H9 (cell line): ENCODE data around the gene DMAC2. TPM values are rescaled to one million over a fixed set of nuclear protein-coding genes. Genes with fewer than 3 reads are reported as not detected.

Experiments used
- DNase-seq: peaks from one replicate; pipeline ENCODE4 v3.0.0-alpha.2; 2017
- H2AFZ ChIP-seq: one replicate; pipeline ENCODE4 v1.6.1; 2013; ENCODE audit warnings: mild to moderate bottlenecking, low read length, control low read depth, moderate library complexity
- H2AK5ac ChIP-seq: 2 replicates; pipeline ENCODE4 v1.6.1; 2013; ENCODE audit warnings: low read length, control low read depth, mixed read lengths; ENCODE audit not compliant: insufficient read length
- H2BK120ac ChIP-seq: one replicate; pipeline ENCODE4 v1.6.1; 2013; ENCODE audit warnings: low read depth, mild to moderate bottlenecking, low read length, control low read depth, inconsistent platforms; ENCODE audit not compliant: poor library complexity, severe bottlenecking
- H2BK12ac ChIP-seq: 2 replicates; pipeline ENCODE4 v1.6.1; 2013; ENCODE audit warnings: low read length, control low read depth, mixed read lengths, low read depth; ENCODE audit not compliant: insufficient read length
- H2BK15ac ChIP-seq: 2 replicates; pipeline ENCODE4 v1.6.1; 2013; ENCODE audit warnings: low read depth, low read length, control low read depth
- H2BK20ac ChIP-seq: one replicate; pipeline ENCODE4 v1.6.1; 2013; ENCODE audit warnings: low read depth, mild to moderate bottlenecking, low read length, control low read depth, inconsistent platforms; ENCODE audit not compliant: poor library complexity, severe bottlenecking
- H2BK5ac ChIP-seq: 2 replicates; pipeline ENCODE4 v1.6.1; 2013; ENCODE audit warnings: low read length, control low read depth, mixed read lengths; ENCODE audit not compliant: insufficient read length
- H3K14ac ChIP-seq: 2 replicates; pipeline ENCODE4 v1.6.1; 2013; ENCODE audit warnings: low read length, control low read depth; ENCODE audit not compliant: insufficient read depth
- H3K18ac ChIP-seq: 2 replicates; pipeline ENCODE4 v1.6.1; 2013; ENCODE audit warnings: low read depth, mild to moderate bottlenecking, mixed read lengths, low read length, control low read depth; ENCODE audit not compliant: insufficient read length
- H3K23ac ChIP-seq: 2 replicates; pipeline ENCODE4 v1.6.1; 2013; ENCODE audit warnings: low read length, control low read depth, mixed read lengths, low read depth; ENCODE audit not compliant: insufficient read length
- H3K23me2 ChIP-seq: 2 replicates; pipeline ENCODE4 v1.6.1; 2013; ENCODE audit warnings: low read depth, mild to moderate bottlenecking, mixed read lengths, low read length, control low read depth; ENCODE audit not compliant: insufficient read length, poor library complexity, severe bottlenecking
- H3K27ac ChIP-seq: 2 replicates; pipeline ENCODE4 v1.5.1; 2013; ENCODE audit warnings: low read length, control low read depth, mixed read lengths, low read depth; ENCODE audit not compliant: insufficient read length
- H3K27me3 ChIP-seq: 2 replicates; pipeline ENCODE4 v1.6.1; 2013; ENCODE audit warnings: low read length, control low read depth, inconsistent platforms; ENCODE audit not compliant: insufficient read depth
- H3K4ac ChIP-seq: 2 replicates; pipeline ENCODE4 v1.6.1; 2013; ENCODE audit warnings: low read depth, mild to moderate bottlenecking, control low read depth, inconsistent platforms, low read length, moderate library complexity
- H3K4me1 ChIP-seq: 2 replicates; pipeline ENCODE4 v1.6.1; 2013; ENCODE audit warnings: low read length, control low read depth, inconsistent platforms; ENCODE audit not compliant: insufficient read depth
- H3K4me2 ChIP-seq: 2 replicates; pipeline ENCODE4 v1.6.1; 2013; ENCODE audit warnings: low read length, control low read depth, mixed read lengths; ENCODE audit not compliant: insufficient read length, insufficient read depth
- H3K56ac ChIP-seq: 2 replicates; pipeline ENCODE4 v1.6.1; 2013; ENCODE audit warnings: low read depth, mild to moderate bottlenecking, mixed read lengths, low read length, control low read depth; ENCODE audit not compliant: insufficient read length
- H3K79me1 ChIP-seq: 2 replicates; pipeline ENCODE4 v1.6.1; 2013; ENCODE audit warnings: low read depth, mild to moderate bottlenecking, moderate library complexity, low read length, control low read depth, inconsistent platforms; ENCODE audit not compliant: insufficient read depth, poor library complexity, severe bottlenecking
- H3K79me2 ChIP-seq: 2 replicates; pipeline ENCODE4 v1.6.1; 2013; ENCODE audit warnings: low read length, control low read depth, inconsistent platforms; ENCODE audit not compliant: insufficient read depth
- H3K9ac ChIP-seq: 2 replicates; pipeline ENCODE4 v1.6.1; 2013; ENCODE audit warnings: low read length, control low read depth, mixed read lengths; ENCODE audit not compliant: insufficient read length; ENCODE audit errors: extremely low read depth
- H3K9me3 ChIP-seq: one replicate; pipeline ENCODE4 v1.6.1; 2013; ENCODE audit warnings: low read depth, low read length, inconsistent platforms; ENCODE audit not compliant: control insufficient read depth
- H3T11ph ChIP-seq: one replicate; pipeline ENCODE4 v1.6.1; 2013; ENCODE audit warnings: mild to moderate bottlenecking, low read length, control low read depth, inconsistent platforms
- H4K20me1 ChIP-seq: one replicate; pipeline ENCODE4 v1.6.1; 2013; ENCODE audit not compliant: control insufficient read depth, insufficient read length, insufficient read depth
- H4K5ac ChIP-seq: 2 replicates; pipeline ENCODE4 v1.6.1; 2013; ENCODE audit warnings: low read depth, mild to moderate bottlenecking, mixed read lengths, low read length, control low read depth; ENCODE audit not compliant: insufficient read length
- H4K8ac ChIP-seq: replicated peaks from 2 replicates; pipeline ENCODE4 v1.6.1; 2013; ENCODE audit warnings: low read length, control low read depth, mixed read lengths, low read depth; ENCODE audit not compliant: insufficient read length
- H4K91ac ChIP-seq: 2 replicates; pipeline ENCODE4 v1.6.1; 2013; ENCODE audit warnings: low read depth, mild to moderate bottlenecking, moderate library complexity, mixed read lengths, low read length, control low read depth; ENCODE audit not compliant: insufficient read length
- H3K27ac Mint-ChIP-seq, 3 experiments: 2 replicates in 2 of 3; 3 replicates in 1 of 3; pipeline ENCODE4 v1.8.0; 2020 to 2021; ENCODE audit warnings: mixed read lengths in 3 of 3, mild to moderate bottlenecking in 1 of 3, moderate library complexity in 1 of 3
- H3K27me3 Mint-ChIP-seq: 2 replicates; pipeline ENCODE4 v1.8.0; 2021; ENCODE audit warnings: low read depth, mild to moderate bottlenecking, moderate library complexity, mixed read lengths
- H3K36me3 Mint-ChIP-seq, 3 experiments: 2 replicates in 2 of 3; 3 replicates in 1 of 3; pipeline ENCODE4 v1.8.0; 2020 to 2021; ENCODE audit warnings: low read depth in 3 of 3, mixed read lengths in 3 of 3; ENCODE audit not compliant: insufficient read depth in 1 of 3
- H3K4me1 Mint-ChIP-seq, 2 experiments: 2 replicates each; pipeline ENCODE4 v1.8.0; 2020; ENCODE audit warnings: mixed read lengths in 2 of 2
- H3K4me3 Mint-ChIP-seq, 2 experiments: 2 replicates in 1 of 2; 3 replicates in 1 of 2; pipeline ENCODE4 v1.8.0; 2020 to 2021; ENCODE audit warnings: mild to moderate bottlenecking in 2 of 2, mixed read lengths in 2 of 2, moderate library complexity in 1 of 2
- H3K9me3 Mint-ChIP-seq, 2 experiments: 2 replicates in 1 of 2; 3 replicates in 1 of 2; pipeline ENCODE4 v1.8.0; 2020; ENCODE audit warnings: mild to moderate bottlenecking in 2 of 2, mixed read lengths in 2 of 2, moderate library complexity in 1 of 2
- WGBS: extraction: QIAGEN DNeasy Blood & Tissue Kit; methylation state at CpG from one replicate; pipeline ENCODE4 v1.1.7; 2013; ENCODE audit warnings: missing lambda C conversion rate, low lambda C conversion rate, mixed read lengths; ENCODE audit not compliant: insufficient read length; ENCODE audit errors: extremely low coverage; 5-methylcytosine and 5-hydroxymethylcytosine counted together
- total RNA-seq: library from RNA; stranded (reverse); gene quantifications from 2 replicates; pipeline ENCODE4 v1.2.1, GENCODE V29; 2021
- TF ChIP-seq, protein P1 (sequence below): fragments of 200-600 bp; sonication (generic); conservative IDR thresholded peaks from 3 replicates; pipeline ENCODE4 v1.8.0; 2021; ENCODE audit warnings: antibody characterized with exemption, mild to moderate bottlenecking

DMAC2 gene
- total RNA-seq, 1 experiment from 2014 or later = 70.5 TPM

DNA sequence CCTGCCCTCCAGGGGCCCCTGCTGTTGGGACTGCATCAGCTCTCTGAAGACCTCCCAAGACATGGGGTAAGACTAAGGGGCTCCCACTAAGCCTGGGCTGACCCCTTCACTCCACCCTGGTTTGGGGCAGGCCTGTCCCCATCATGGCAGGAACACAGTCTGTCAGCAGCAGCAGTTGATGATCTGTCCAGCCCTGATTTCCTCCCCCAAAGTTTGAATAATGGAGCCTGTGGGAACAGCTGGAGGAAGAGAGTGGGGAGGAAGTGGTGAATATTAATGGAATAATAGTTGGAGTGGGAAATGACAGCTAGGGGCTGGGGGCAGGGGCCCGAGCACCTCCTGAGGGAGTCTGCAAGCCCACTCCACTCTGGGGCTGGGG is 11.2 kb downstream of the DMAC2 start:
- H2BK12ac ChIP-seq = no peak overlapping the region
- H3K27me3 ChIP-seq = no peaks in the 10 kb centered on the region
- H3K18ac ChIP-seq = no peak overlapping the region
- no peak overlapping the region for H4K91ac ChIP-seq
- no peak for DNase-seq
- H3K4me2 ChIP-seq = peak overlapping the region; percentile 80
- peaks cover 11% of the 10 kb centered on the region for H3K23me2 ChIP-seq
- no peaks in the 10 kb centered on the region for H3K79me1 ChIP-seq
- no peak overlapping the region for H2BK120ac ChIP-seq
- no peak overlapping the region for H2AFZ ChIP-seq
- no peaks in the 10 kb centered on the region for H3K9me3 ChIP-seq
- H4K20me1 ChIP-seq = no peaks in the 10 kb centered on the region
- H3K9ac ChIP-seq = no peak overlapping the region
- Mint-ChIP-seq H3K4me3 (peak overlapping the region in 1 of 2 experiments; percentile 84; a peak in 2 of 5 replicates), H3K27me3 (no peaks in the 10 kb centered on the region), H3K27ac (no peak overlapping the region), H3K36me3 (peaks cover 14 to 31% (median 27%) of the 10 kb centered on the region in 3 experiments; a peak in 6 of 7 replicates), H3K9me3 (no peaks in the 10 kb centered on the region), H3K4me1 (peaks cover 14 to 29% of the 10 kb centered on the region in 2 experiments)
- H3K4ac ChIP-seq = no peak overlapping the region
- no peaks in the 10 kb centered on the region for H3K4me1 ChIP-seq
- H3K79me2 ChIP-seq = no peaks in the 10 kb centered on the region
- no peak overlapping the region for H3T11ph ChIP-seq
- no peak overlapping the region for H3K23ac ChIP-seq
- no CpG with 5 or more reads among the region's 1 CpG for WGBS
- H2BK20ac ChIP-seq = no peak overlapping the region
- H2AK5ac ChIP-seq = no peak overlapping the region
- TF ChIP-seq, protein P1, sequence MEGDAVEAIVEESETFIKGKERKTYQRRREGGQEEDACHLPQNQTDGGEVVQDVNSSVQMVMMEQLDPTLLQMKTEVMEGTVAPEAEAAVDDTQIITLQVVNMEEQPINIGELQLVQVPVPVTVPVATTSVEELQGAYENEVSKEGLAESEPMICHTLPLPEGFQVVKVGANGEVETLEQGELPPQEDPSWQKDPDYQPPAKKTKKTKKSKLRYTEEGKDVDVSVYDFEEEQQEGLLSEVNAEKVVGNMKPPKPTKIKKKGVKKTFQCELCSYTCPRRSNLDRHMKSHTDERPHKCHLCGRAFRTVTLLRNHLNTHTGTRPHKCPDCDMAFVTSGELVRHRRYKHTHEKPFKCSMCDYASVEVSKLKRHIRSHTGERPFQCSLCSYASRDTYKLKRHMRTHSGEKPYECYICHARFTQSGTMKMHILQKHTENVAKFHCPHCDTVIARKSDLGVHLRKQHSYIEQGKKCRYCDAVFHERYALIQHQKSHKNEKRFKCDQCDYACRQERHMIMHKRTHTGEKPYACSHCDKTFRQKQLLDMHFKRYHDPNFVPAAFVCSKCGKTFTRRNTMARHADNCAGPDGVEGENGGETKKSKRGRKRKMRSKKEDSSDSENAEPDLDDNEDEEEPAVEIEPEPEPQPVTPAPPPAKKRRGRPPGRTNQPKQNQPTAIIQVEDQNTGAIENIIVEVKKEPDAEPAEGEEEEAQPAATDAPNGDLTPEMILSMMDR = no peak
- no peak overlapping the region for H2BK15ac ChIP-seq
- no peak overlapping the region for H4K8ac ChIP-seq
- no peak overlapping the region for H3K14ac ChIP-seq
- H3K56ac ChIP-seq = no peak overlapping the region
- H2BK5ac ChIP-seq = no peak overlapping the region
- H4K5ac ChIP-seq = no peak overlapping the region
- no peak overlapping the region for H3K27ac ChIP-seq
